Measurements from ENCODE around the gene IKZF2.

IKZF2 gene

DNA sequence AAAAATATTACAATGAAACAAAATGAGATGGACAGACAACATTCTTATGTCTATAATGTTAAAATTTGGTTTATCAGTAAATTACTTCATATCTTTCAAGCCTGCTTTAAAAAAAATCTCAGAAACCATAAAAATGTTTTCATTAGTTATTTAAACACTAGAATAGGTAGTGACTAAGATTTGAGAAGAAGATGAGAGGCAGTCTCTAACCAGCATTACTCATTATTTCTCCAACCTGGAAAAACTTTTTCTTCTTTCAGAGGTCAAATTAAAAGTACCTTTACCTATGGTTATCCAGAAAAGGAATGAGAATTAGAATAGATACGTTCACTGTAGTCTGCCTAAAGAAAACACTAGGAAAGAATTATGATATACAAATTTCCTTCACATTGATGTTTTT, 50.3 kb downstream of the IKZF2 start:
- DNase-seq (ENCODE audit: low spot score): no peak

DNA sequence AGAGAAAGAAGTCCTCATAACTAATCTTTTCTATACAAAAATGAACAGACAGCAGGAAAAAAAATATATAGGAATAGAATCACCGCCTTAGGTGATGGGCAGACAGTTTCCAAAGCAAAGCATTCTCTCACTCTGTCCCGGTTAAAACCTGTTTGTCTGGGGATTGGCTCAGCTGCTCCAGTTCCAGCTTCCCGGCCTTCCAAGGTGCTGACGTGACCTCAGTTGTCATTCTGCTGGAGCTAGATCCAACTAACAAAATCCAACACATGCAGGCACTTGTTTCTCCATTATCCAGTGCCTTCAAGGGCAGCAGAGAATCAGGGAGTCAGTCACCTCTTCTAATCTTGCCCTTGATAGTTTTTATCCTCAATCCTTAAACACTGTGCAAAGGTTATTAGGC, 52.8 kb downstream of the IKZF2 start:
- DNase-seq (ENCODE audit: low spot score): no peak

DNA sequence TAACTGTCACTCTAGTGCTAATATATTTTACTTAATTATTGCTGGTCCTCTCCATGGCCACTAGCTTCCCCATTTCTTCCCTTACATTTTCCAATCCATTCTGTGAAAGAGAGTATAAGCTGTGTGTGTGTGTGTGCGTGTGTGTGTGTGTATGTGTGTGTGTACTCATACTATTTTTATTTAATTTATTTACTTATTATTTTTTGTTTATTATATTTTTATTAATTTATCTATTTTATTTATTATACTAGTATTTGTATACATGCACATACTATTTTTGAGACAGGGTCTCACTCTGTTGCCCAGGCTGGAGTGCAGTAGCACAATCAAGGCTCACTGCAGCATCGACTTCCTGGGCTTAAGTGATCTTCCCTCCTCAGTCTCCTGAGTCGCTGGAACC, 59.6 kb downstream of the IKZF2 start:
- no peak for DNase-seq (ENCODE audit: low spot score)

- no peak for DNase-seq (ENCODE audit: low spot score)
Observed at GRCh38 chr2:213090772-213091171, 60.6 kb downstream of the IKZF2 start.

DNA sequence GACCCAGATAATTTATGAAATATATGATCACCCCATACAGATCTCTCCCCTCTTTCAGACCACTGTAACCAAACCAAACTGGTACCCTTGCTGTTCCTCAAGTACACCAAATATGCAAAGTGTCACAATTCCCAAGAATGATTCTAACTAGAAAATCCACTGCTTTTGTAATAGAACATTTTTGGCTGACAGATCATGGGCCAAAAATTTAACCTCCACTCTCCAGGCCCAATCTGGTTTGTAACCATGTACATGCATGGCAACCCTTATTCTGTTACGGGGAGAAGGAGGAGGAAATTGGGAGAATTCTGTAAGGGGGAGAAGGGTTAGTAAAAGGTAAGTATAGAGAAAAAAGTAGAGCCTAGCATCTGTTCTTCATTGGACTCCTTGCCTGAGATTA, 62.0 kb downstream of the IKZF2 start:
- DNase-seq (ENCODE audit: low spot score): no peak

GRCh38 chr2:213087040-213087439, 64.4 kb downstream of the IKZF2 start:
- no peak for DNase-seq (ENCODE audit: low spot score)

- no peak for DNase-seq (ENCODE audit: low spot score)
Observed at GRCh38 chr2:213086571-213086970, 64.8 kb downstream of the IKZF2 start.

DNA sequence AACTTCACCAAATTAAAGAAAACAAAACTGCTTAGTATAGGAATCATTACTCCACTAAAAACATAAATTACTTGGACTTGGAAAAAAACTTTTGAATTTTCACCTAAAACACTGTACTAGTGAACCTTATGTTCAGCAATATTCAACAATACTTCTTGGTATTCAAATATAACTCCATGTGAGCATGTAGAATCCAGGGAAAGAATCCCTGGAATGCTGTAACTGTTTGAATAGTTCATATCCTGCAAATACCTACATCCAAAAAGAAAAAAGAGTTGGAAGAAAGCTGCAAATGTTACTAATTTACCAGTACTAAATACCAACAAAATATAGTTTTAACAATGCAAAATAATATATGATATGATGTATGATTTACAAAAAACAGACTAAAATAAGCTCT, 65.4 kb downstream of the IKZF2 start:
- DNase-seq (ENCODE audit: low spot score): no peak

DNA sequence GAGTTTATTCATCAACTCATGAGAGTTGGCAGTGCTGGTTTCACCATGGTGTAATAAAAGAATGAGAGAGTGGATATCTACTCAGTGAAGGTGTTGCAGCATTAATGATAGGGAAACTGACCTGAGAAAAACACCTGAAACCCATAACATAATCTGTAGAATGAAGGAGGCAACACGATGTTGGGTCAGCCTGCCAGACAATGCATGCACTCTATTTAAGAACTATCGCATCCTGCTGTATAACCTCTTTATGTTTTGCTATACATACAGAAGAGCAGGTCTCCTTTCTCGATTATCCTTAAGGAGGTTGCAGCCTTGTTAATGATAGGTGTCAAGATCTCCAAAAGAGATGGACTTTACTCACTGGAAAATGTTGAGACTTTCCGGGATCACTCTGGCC, 65.9 kb downstream of the IKZF2 start:
- no peak for DNase-seq (ENCODE audit: low spot score)

GRCh38 chr2:213084261-213084660, 67.2 kb downstream of the IKZF2 start:
- no peak for DNase-seq (ENCODE audit: low spot score)

- no peak for DNase-seq (ENCODE audit: low spot score)
Observed at GRCh38 chr2:213080969-213081617, 70.3 kb downstream of the IKZF2 start.

DNA sequence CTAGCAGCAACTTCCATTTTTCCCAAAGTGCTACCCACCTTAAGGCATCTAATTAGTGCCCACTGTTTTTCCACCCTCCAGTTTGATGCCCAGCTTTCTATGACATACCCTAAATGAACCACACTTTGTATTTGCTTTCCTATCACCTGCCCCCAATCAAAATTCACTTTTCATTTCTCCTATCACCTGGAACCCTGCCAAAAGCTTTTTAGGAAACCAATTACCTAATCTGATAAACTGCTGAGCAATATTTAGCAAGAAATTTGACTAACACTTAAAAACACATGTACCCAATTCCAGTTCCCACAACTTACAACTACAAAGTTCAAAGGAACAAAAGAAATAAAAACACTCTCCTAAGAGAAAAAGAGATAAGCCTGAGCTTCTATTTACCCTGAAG, 71.7 kb downstream of the IKZF2 start:
- no peak for DNase-seq (ENCODE audit: low spot score)

GRCh38 chr2:213078686-213079085, 72.7 kb downstream of the IKZF2 start:
- DNase-seq (ENCODE audit: low spot score): no peak

GRCh38 chr2:213069531-213069930, 81.9 kb downstream of the IKZF2 start:
- no peak for DNase-seq (ENCODE audit: low spot score)

DNA sequence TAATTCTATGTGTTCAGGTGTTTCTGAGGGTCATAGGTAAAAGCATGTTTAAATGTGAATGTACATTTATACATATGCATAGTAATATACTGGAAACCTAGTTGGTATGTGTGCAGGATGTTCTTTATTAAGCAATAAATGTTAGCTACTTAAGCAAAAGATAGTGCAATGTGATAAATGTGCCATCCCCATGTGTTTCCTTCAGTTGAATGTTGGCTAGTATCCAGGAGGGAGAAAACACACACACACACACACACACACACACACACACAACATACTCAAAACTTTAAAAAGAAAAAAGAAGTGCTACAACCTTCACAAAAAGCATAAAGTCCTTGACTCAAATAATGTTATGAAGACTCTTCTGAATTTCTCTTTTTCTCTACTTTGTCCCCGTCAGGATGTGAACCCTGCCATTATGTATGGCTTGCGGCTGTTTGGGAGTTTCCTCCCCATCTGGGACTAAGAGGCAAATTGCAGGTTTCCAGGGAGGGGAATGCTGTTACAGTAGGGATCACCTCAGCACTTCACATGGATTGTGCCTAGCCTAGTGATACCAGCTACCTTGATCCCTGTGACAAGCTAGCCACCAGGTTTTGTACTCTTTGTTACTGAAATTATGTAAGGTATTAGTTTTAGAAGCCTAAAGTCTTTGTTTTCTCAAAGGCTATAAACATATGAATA, 82.6 kb downstream of the IKZF2 start:
- DNase-seq (ENCODE audit: low spot score): no peak

DNA sequence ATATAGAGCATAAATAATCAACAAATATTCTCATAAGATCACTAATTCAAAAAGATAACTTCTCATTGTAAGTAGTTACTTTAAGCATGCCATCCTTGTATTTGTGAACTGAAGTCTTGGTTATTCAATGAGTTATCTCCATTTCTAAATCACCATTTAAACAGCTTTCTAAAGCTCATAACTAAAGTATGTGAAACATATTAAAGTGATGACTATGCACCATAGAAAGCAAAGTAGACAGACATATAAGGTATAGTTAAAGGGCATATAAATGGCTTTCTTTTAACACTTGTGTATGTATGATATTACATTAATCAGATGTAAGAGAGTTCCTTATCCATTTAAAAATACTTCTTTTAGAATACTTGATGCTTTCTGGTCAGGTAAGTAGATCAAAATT, 83.5 kb downstream of the IKZF2 start:
- DNase-seq (ENCODE audit: low spot score): no peak

DNA sequence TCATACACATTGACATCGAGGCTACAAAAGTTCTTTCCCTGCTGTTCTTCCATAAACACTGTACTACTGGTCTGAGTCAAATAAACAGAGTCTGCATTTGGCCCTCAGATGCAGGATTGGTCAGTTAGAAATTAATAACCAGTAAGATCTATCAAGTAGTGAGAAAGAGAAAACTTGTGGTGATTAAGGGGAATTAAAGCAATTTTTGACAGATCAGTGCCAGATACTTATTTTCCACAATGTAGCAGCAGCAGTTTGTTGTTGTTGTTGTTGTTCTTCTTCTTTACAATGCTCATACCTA, 85.0 kb downstream of the IKZF2 start:
- no peak for DNase-seq (ENCODE audit: low spot score)

- peak; percentile 37 for DNase-seq (ENCODE audit: low spot score)
Observed at GRCh38 chr2:213065583-213066442, 85.6 kb downstream of the IKZF2 start.

GRCh38 chr2:213064099-213064498, 87.3 kb downstream of the IKZF2 start:
- no peak for DNase-seq (ENCODE audit: low spot score)

DNA sequence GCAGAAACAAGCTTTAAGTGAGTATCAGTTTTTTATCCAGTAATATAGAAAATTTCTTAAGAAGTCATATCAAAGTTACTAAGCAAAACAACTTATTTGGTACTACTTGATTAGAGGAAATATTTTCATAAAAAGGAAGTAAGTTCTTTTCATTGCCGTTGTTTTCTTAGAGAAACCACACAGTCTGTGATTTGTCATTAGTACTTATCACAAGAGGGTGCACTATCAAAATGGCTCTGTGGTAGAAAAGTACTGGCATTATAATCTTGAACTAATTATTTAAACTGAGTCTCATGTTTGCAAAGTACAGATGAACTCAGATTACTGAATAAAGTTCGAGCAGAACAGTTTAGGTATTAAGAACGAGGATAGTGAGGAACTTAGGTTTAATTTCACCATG, 93.4 kb downstream of the IKZF2 start:
- DNase-seq (ENCODE audit: low spot score): no peak

- no peak for DNase-seq (ENCODE audit: low spot score)
Observed at GRCh38 chr2:213046431-213046830, 105.0 kb downstream of the IKZF2 start.

DNA sequence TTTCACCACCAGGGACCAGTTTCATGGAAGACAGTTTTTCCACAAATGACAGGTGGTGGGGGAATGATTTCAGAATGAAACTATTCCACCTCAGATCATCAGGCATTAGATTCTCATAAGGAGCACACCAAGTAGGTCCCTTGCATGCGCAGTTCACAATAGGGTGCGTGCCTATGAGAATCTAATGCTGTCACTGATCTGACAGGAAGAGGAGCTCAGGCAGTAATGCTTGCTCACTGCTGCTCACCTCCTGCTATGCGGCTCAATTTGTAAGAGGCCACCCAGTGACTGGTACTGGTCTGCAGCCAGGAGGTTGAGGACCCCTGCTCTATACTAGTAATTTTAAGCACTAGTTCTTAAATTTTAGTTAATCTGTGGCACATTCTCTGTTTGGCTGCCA, 107.8 kb downstream of the IKZF2 start:
- no peak for DNase-seq (ENCODE audit: low spot score)

- DNase-seq (ENCODE audit: low spot score): no peak
Observed at GRCh38 chr2:213042262-213042661, 109.2 kb downstream of the IKZF2 start.

Data from D341Med (cell line).